GM23248 (cell line): ENCODE data around the gene GLT8D2. TPM values are rescaled to one million over a fixed set of nuclear protein-coding genes. Genes with fewer than 3 reads are reported as not detected.

Experiments
- DNase-seq: peaks from one replicate; pipeline ENCODE4 v3.0.0-alpha.2; 2015
- H2AFZ ChIP-seq: fragments of 200-600 bp; sonication (generic); 2 replicates; pipeline ENCODE4 v1.6.1; 2016; ENCODE audit warnings: antibody characterized with exemption
- H3F3A ChIP-seq: fragments of 200-600 bp; sonication (generic); 2 replicates; pipeline ENCODE4 v1.6.1; 2016; ENCODE audit warnings: mild to moderate bottlenecking, antibody characterized with exemption, mixed run types; ENCODE audit not compliant: insufficient read depth
- H3K27ac ChIP-seq: fragments of 200-600 bp; sonication (generic); 2 replicates; pipeline ENCODE4 v1.5.1; 2016; ENCODE audit warnings: mild to moderate bottlenecking
- H3K27me3 ChIP-seq: fragments of 200-600 bp; sonication (generic); replicated peaks from 2 replicates; pipeline ENCODE4 v1.6.1; 2016; ENCODE audit warnings: mild to moderate bottlenecking; ENCODE audit not compliant: insufficient read depth
- H3K36me3 ChIP-seq: fragments of 200-600 bp; sonication (generic); 2 replicates; pipeline ENCODE4 v1.6.1; 2016; ENCODE audit warnings: low read depth, mild to moderate bottlenecking
- H3K4me1 ChIP-seq: fragments of 200-600 bp; sonication (generic); 2 replicates; pipeline ENCODE4 v1.6.1; 2016; ENCODE audit warnings: mild to moderate bottlenecking; ENCODE audit not compliant: insufficient read depth
- H3K4me2 ChIP-seq: fragments of 200-600 bp; sonication (generic); one replicate; pipeline ENCODE4 v1.6.1; 2016; ENCODE audit warnings: mild to moderate bottlenecking; ENCODE audit not compliant: unreplicated experiment
- H3K4me3 ChIP-seq: fragments of 200-600 bp; sonication (generic); 2 replicates; pipeline ENCODE4 v1.5.1; 2016; ENCODE audit warnings: mild to moderate bottlenecking
- H3K79me2 ChIP-seq: fragments of 200-600 bp; sonication (generic); 2 replicates; pipeline ENCODE4 v1.6.1; 2016; ENCODE audit warnings: mild to moderate bottlenecking; ENCODE audit not compliant: insufficient read depth
- H3K9ac ChIP-seq: fragments of 200-600 bp; sonication (generic); 2 replicates; pipeline ENCODE4 v1.6.1; 2016; ENCODE audit warnings: mild to moderate bottlenecking
- H3K9me2 ChIP-seq: fragments of 200-600 bp; sonication (generic); 2 replicates; pipeline ENCODE4 v1.6.1; 2016; ENCODE audit warnings: mixed run types, mild to moderate bottlenecking, moderate library complexity; ENCODE audit not compliant: insufficient read depth
- H3K9me3 ChIP-seq: fragments of 200-600 bp; sonication (generic); one replicate; pipeline ENCODE4 v1.6.1; 2017; ENCODE audit warnings: low read depth
- H4K20me1 ChIP-seq: fragments of 200-600 bp; sonication (generic); 2 replicates; pipeline ENCODE4 v1.6.0; 2016; ENCODE audit not compliant: insufficient read depth
- EZH2 ChIP-seq: fragments of 200-600 bp; sonication (generic); IDR thresholded peaks from 2 replicates; pipeline ENCODE4 v1.6.1; 2018; ENCODE audit warnings: antibody characterized with exemption, mild to moderate bottlenecking; ENCODE audit not compliant: insufficient read depth, poor library complexity, severe bottlenecking
- EZH2phosphoT487 ChIP-seq: fragments of 200-600 bp; sonication (generic); IDR thresholded peaks from 2 replicates; pipeline ENCODE4 v1.6.1; 2018; ENCODE audit warnings: antibody characterized with exemption, moderate library complexity, mild to moderate bottlenecking, low read depth; ENCODE audit not compliant: insufficient read depth
- WGBS, 2 experiments: methylation state at CpG; one replicate each; pipeline ENCODE4 v1.1.6; 2015 to 2017; ENCODE audit warnings: low lambda C conversion rate in 2 of 2, low coverage in 1 of 2; ENCODE audit errors: missing lambda C conversion rate in 2 of 2; 5-methylcytosine and 5-hydroxymethylcytosine counted together
- in situ Hi-C: fragments of 300-500 bp; cut with MboI; formaldehyde crosslinking; loops from 2 replicates; pipeline ENCODE4 v1.15.0; 2020
- polyA plus RNA-seq: library from polyadenylated mRNA; unstranded; fragments of >200 nt; fragmentation: Nextera tagmentation; extraction: Ambion mirVana; gene quantifications from 2 replicates; pipeline ENCODE4 v1.2.1, GENCODE V29; 2016
- total RNA-seq: library from RNA; depleted of rRNA; stranded (reverse); fragments of >200 nt; shearing (Covaris generic); gene quantifications from 2 replicates; pipeline ENCODE4 v1.2.3, GENCODE V29; 2014

Gene GLT8D2
- total and polyA plus RNA-seq, 2 experiments from 2014 or later = 58.6 to 99.2 TPM

GRCh38 chr12:104056419-104056972, 6.5 kb upstream of the GLT8D2 start:
- no peak overlapping the region for H3K9ac ChIP-seq
- no peaks in the 10 kb centered on the region for H3K27me3 ChIP-seq
- in situ Hi-C loops = no loop called here
- TF ChIP-seq EZH2phosphoT487 = no peak
- no peak for TF ChIP-seq EZH2
- H3K79me2 ChIP-seq = no peaks in the 10 kb centered on the region
- no peaks in the 10 kb centered on the region for H3K9me3 ChIP-seq
- H3K9me2 ChIP-seq = no peaks in the 10 kb centered on the region
- H3K36me3 ChIP-seq = no peaks in the 10 kb centered on the region
- H3K27ac ChIP-seq = no peak overlapping the region
- H3K4me2 ChIP-seq = no peak overlapping the region
- WGBS, 2 experiments = 62 to 64% methylated on average over 4 of the region's 4 CpGs
- H3F3A ChIP-seq = peaks cover 2% of the 10 kb centered on the region; the same call in 1 of the 2 replicates
- H3K4me1 ChIP-seq = no peaks in the 10 kb centered on the region
- no peak overlapping the region for H2AFZ ChIP-seq
- no peak for DNase-seq
- H3K4me3 ChIP-seq = no peak overlapping the region
- H4K20me1 ChIP-seq = no peaks in the 10 kb centered on the region

- Histone ChIP-seq H3K9ac (no peak overlapping the region), H3K4me3 (no peak overlapping the region), H3K9me2 (no peaks in the 10 kb centered on the region), H3K4me2 (no peak overlapping the region), H3K9me3 (no peaks in the 10 kb centered on the region), H4K20me1 (no peaks in the 10 kb centered on the region), H2AFZ (no peak overlapping the region; the same call in 1 of the 2 replicates), H3K27me3 (no peaks in the 10 kb centered on the region), H3F3A (peaks cover 8% of the 10 kb centered on the region), H3K79me2 (no peaks in the 10 kb centered on the region), H3K36me3 (no peaks in the 10 kb centered on the region), H3K27ac (no peak overlapping the region), H3K4me1 (peaks cover 4% of the 10 kb centered on the region)
- in situ Hi-C loops = no loop called here
- DNase-seq = peak; percentile 42
- 28 to 29% methylated on average over 5 of the region's 5 CpGs for WGBS, 2 experiments
- TF ChIP-seq EZH2 = no peak
- no peak for TF ChIP-seq EZH2phosphoT487
These were observed 5.8 kb upstream of the GLT8D2 start for GRCh38 chr12:104055686-104056388.

GRCh38 chr12:104054681-104055346, 4.8 kb upstream of the GLT8D2 start:
- no peak for DNase-seq
- TF ChIP-seq EZH2phosphoT487 (no peak), EZH2 (no peak)
- Histone ChIP-seq H3K4me1 (peaks cover 11% of the 10 kb centered on the region), H3K4me3 (no peak overlapping the region), H4K20me1 (no peaks in the 10 kb centered on the region), H3K9me3 (no peaks in the 10 kb centered on the region), H3F3A (peaks cover 15% of the 10 kb centered on the region), H2AFZ (no peak overlapping the region), H3K4me2 (no peak overlapping the region), H3K79me2 (no peaks in the 10 kb centered on the region), H3K36me3 (no peaks in the 10 kb centered on the region), H3K9me2 (no peaks in the 10 kb centered on the region), H3K27ac (no peak overlapping the region), H3K9ac (no peak overlapping the region), H3K27me3 (no peaks in the 10 kb centered on the region)
- in situ Hi-C loops = no loop called here
- 88% methylated on average over 4 of the region's 4 CpGs for WGBS, 2 experiments

GRCh38 chr12:104050436-104050835, 449 bp upstream of the GLT8D2 start:
- Histone ChIP-seq H3K27me3 (no peaks in the 10 kb centered on the region), H3K9me2 (no peaks in the 10 kb centered on the region), H3K4me1 (peaks cover 28% of the 10 kb centered on the region), H4K20me1 (no peaks in the 10 kb centered on the region), H3K36me3 (no peaks in the 10 kb centered on the region), H3K4me3 (peak overlapping the region; percentile 82), H3K9me3 (no peaks in the 10 kb centered on the region), H2AFZ (peak overlapping the region; percentile 93), H3K79me2 (peaks cover 29% of the 10 kb centered on the region), H3K27ac (peak overlapping the region; percentile 92), H3K9ac (peak overlapping the region; percentile 86), H3F3A (peaks cover 31% of the 10 kb centered on the region), H3K4me2 (peak overlapping the region; percentile 94)
- 2 to 3% methylated on average over 3 of the region's 3 CpGs for WGBS, 2 experiments
- in situ Hi-C loops = no loop called here
- no peak for TF ChIP-seq EZH2phosphoT487
- no peak for TF ChIP-seq EZH2
- DNase-seq = peak; percentile 57
